ENCODE results near the gene VTI1A. TPM values are rescaled to one million over a fixed set of nuclear protein-coding genes. Genes with fewer than 3 reads are reported as not detected.

Gene VTI1A
- total RNA-seq, 1 experiment from 2014 or later: 18.1 TPM

GRCh38 chr10:112790921-112791320, 343.9 kb downstream of the VTI1A start:
- no peak overlapping the region for H3K4me3 ChIP-seq
- POLR2A ChIA-PET (ENCODE audit: unreplicated experiment): no interaction called here
- TF ChIP-seq CTCF (conservative IDR thresholded peaks at IDR 0.05) (no peak), EZH2 (IDR thresholded peaks at IDR 0.05; ENCODE audit: low read depth) (no peak)
- H3K9me3 ChIP-seq (ENCODE audit: insufficient read depth, low read depth): peaks cover 8% of the 10 kb centered on the region
- no peaks in the 10 kb centered on the region for H3K27me3 ChIP-seq (ENCODE audit: insufficient read depth, low read depth)
- H3K79me2 ChIP-seq (ENCODE audit: low read depth): no peaks in the 10 kb centered on the region
- H3K36me3 ChIP-seq (ENCODE audit: low read depth): no peaks in the 10 kb centered on the region
- H3K9me2 ChIP-seq (ENCODE audit: insufficient read depth): no peaks in the 10 kb centered on the region
- BruUV-seq (replicated peaks): no TSS peak
- intact Hi-C loops (cut with micrococcal nuclease; ENCODE audit: unreplicated experiment): no loop called here
- H3K4me2 ChIP-seq: no peak overlapping the region
- H3K27ac ChIP-seq: no peak overlapping the region
- CTCF ChIA-PET: no interaction called here
- H4K20me1 ChIP-seq (ENCODE audit: insufficient read depth): no peaks in the 10 kb centered on the region
- no peak overlapping the region for H2AFZ ChIP-seq
- DNase-seq: no peak
- no peaks in the 10 kb centered on the region for H3K4me1 ChIP-seq (replicated peaks; ENCODE audit: insufficient read depth)
- no peaks in the 10 kb centered on the region for H3F3A ChIP-seq (ENCODE audit: insufficient read depth, low read depth)

- Histone ChIP-seq H3K9me2 (ENCODE audit: insufficient read depth) (no peaks in the 10 kb centered on the region), H3K27me3 (ENCODE audit: insufficient read depth, low read depth) (no peaks in the 10 kb centered on the region), H3K4me3 (no peak overlapping the region), H3K9me3 (ENCODE audit: insufficient read depth, low read depth) (peaks cover 8% of the 10 kb centered on the region), H3K36me3 (ENCODE audit: low read depth) (no peaks in the 10 kb centered on the region), H3K27ac (no peak overlapping the region), H3K4me1 (replicated peaks; ENCODE audit: insufficient read depth) (no peaks in the 10 kb centered on the region), H3K4me2 (no peak overlapping the region), H2AFZ (no peak overlapping the region), H4K20me1 (ENCODE audit: insufficient read depth) (no peaks in the 10 kb centered on the region), H3F3A (ENCODE audit: insufficient read depth, low read depth) (no peaks in the 10 kb centered on the region), H3K79me2 (ENCODE audit: low read depth) (no peaks in the 10 kb centered on the region)
- DNase-seq: no peak
- BruUV-seq (replicated peaks): no TSS peak
- intact Hi-C loops (cut with micrococcal nuclease; ENCODE audit: unreplicated experiment): no loop called here
- CTCF ChIA-PET: no interaction called here
- TF ChIP-seq EZH2 (IDR thresholded peaks at IDR 0.05; ENCODE audit: low read depth) (no peak), CTCF (conservative IDR thresholded peaks at IDR 0.05) (no peak)
- POLR2A ChIA-PET (ENCODE audit: unreplicated experiment): no interaction called here
Observed at GRCh38 chr10:112791447-112791846, 344.4 kb downstream of the VTI1A start.

- intact Hi-C loops (cut with micrococcal nuclease; ENCODE audit: unreplicated experiment): no loop called here
- POLR2A ChIA-PET (ENCODE audit: unreplicated experiment): no interaction called here
- TF ChIP-seq CTCF (conservative IDR thresholded peaks at IDR 0.05) (no peak), EZH2 (IDR thresholded peaks at IDR 0.05; ENCODE audit: low read depth) (no peak)
- BruUV-seq (replicated peaks): no TSS peak
- Histone ChIP-seq H4K20me1 (ENCODE audit: insufficient read depth) (no peaks in the 10 kb centered on the region), H3K27ac (no peak overlapping the region), H3K79me2 (ENCODE audit: low read depth) (no peaks in the 10 kb centered on the region), H3K27me3 (ENCODE audit: insufficient read depth, low read depth) (no peaks in the 10 kb centered on the region), H3K4me3 (no peak overlapping the region), H3K4me2 (no peak overlapping the region), H3K9me2 (ENCODE audit: insufficient read depth) (no peaks in the 10 kb centered on the region), H3K36me3 (ENCODE audit: low read depth) (no peaks in the 10 kb centered on the region), H3K4me1 (replicated peaks; ENCODE audit: insufficient read depth) (no peaks in the 10 kb centered on the region), H3K9me3 (ENCODE audit: insufficient read depth, low read depth) (peaks cover 8% of the 10 kb centered on the region), H3F3A (ENCODE audit: insufficient read depth, low read depth) (no peaks in the 10 kb centered on the region), H2AFZ (no peak overlapping the region)
- DNase-seq: no peak
- CTCF ChIA-PET: no interaction called here
Observed at GRCh38 chr10:112792487-112793201, 345.6 kb downstream of the VTI1A start.
